RPMI8226 (cell line): Measurements from ENCODE around the gene PLEKHA5.
"Not testable (repeated sequence)": the region's sequence is repeated elsewhere in the genome, so short reads cannot be mapped to it uniquely, and the experiment has no call there.

ENCODE experiments used
- DNase-seq: peaks from one replicate; pipeline ENCODE4 v3.0.0-alpha.2; 2015

Gene PLEKHA5

DNA sequence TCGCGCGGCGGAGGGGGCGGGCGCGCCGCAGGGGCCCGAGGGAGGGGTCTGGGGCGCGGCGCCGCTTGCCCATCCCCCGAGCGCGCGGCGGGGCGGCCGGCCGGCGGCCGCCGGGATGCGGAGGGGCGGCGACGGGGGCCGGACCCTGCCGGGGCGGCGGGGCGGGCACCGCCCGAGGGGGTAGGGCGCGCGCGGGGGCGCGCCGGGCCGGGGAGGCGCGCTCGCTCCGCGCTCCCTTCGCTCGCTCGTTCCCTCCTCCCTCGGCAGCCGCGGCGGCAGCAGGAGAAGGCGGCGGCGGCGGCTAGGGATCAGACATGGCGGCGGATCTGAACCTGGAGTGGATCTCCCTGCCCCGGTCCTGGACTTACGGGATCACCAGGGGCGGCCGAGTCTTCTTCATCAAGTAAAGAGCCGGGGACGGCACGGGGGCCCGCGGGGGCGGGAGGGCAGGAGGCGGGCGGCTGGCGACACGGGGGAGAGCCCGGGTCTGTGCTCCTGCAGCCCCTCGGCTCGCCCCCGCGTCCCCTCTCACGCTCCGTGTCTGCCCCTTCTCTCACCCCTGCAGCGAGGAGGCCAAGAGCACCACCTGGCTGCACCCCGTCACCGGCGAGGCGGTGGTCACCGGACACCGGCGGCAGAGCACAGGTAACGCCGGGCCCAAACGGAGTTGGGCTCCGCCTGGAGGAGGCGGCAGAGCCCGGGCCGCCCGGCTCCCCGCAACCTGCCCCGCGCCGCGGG lies at the start of gene PLEKHA5:
PLEKHA5 (plus strand) TSS at position 248 of the 738 bp plus-strand sequence; CDS start at position 315, 67 bp downstream.
- DNase-seq, result peak; percentile 36

DNA sequence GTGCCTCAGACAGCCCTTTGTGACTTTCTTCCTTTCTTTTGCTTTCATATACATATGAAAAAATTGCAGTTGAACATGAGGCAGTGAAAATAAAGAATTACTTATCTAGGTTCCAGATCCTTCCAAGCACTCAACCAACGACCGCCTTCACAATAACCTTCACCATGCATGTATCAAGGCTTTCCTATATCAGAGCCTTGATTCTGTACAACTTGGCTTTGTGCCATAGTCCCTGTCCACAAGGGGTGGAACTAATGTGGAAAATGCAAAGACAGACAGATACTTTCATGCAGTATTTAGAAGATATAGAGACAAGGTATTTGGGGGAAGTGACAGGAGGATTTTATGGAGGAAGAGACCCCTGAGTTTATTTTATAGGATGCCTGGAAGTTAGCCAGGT lies 48.6 kb upstream of the PLEKHA5 start:
- no peak for DNase-seq

DNA sequence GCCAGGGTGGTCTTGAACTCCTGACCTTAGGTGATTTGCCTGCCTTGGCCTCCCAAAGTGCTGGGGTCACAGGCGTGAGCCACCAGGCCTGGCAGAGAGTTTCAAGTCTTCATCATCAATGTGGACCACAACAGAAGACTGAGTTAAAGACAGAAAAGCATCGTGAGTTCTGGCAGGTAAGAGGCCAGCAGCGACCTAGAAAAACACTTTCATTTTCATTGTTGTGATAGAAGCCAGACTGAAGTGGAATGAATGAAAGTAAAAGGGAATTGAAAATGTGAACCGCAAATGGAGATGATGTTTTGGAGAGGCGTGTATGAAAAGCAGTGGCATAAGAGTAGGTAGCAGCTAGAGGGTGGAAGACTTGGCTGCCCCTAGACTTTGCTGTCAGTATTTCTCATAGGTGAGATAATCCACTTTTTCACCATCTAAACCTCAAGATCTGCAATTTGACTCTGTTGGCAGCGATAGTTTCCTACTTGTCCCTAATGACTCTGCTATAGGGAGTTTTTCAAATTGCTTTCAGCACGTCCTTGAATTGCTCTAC lies 47.1 kb upstream of the PLEKHA5 start:
- DNase-seq, result peak; percentile 3

GRCh38 chr12:19084547-19084946 lies 45.0 kb upstream of the PLEKHA5 start:
- DNase-seq, result no peak

DNA sequence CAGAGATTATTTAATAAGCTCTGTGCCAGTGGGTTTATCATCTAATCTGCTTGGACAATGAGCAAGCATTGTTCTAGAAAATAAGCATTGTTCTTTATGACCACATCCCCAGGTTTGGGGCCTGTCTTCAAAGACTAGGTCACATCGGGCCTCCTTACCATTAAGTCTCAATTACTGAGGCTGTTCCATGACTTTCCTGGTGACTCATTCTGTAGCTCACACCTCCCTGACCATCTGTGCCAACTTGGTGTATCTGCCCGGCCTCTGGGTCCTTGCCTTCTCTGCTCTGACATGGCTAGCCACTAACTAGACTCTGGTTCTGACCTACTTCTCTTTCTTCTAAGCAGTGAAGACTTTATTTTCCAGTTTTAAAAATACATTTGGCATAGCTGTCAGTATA lies 44.4 kb upstream of the PLEKHA5 start:
- DNase-seq, result no peak

DNA sequence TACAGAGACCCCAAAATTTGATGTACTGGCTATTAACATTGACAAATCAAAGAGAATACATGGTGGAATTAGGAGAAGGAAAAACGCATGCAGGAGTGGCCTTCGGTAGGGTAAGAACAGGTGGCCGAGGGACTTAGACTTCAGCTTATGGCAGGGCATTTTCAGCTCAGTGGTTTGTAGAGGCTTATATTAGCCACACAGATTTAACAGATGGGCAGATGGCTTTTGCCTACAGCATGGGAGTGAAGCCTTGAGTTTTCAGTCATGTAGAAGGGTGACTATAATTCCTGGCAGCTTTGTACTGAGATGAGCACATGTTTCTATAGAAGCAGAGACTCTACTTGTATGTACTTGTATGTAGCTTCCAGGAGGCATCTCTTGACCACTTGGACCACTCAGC lies 40.9 kb upstream of the PLEKHA5 start:
- DNase-seq, result no peak

DNA sequence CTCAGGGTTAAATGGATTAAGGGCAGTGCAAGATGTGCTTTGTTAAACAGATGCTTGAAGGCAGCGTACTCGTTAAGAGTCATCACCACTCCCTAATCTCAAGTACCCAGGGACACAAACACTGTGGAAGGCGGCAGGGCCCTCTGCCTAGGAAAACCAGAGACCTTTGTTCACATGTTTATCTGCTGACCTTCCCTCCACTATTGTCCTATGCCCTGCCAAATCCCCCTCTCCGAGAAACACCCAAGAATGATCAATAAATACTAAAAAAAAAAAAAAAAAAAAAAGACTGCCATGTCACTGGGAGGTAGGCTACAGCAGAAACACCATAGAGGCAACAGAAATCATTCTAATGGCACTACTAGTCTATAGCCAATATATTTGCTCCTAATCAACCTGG lies 37.1 kb upstream of the PLEKHA5 start:
- not testable (repeated sequence) for DNase-seq

DNA sequence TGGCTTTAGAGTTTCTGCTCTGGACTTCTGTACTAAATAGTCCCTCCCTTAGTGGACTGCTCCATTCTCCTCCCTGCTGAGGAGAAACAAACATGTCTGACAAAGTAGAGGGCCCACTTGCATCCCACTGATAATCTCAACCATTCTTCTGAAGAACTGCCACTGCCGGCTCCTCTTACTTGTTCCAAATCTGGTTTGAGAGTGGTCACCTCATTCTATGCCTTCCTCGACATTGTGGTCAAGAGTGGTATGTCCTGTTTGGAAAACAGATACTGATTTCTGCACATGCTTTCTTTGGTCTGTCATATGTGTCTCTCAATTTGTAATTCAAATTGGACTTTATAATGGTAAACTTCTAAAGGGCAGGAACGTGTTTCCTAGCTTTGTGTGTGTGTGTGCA lies 36.3 kb upstream of the PLEKHA5 start:
- DNase-seq, result no peak

DNA sequence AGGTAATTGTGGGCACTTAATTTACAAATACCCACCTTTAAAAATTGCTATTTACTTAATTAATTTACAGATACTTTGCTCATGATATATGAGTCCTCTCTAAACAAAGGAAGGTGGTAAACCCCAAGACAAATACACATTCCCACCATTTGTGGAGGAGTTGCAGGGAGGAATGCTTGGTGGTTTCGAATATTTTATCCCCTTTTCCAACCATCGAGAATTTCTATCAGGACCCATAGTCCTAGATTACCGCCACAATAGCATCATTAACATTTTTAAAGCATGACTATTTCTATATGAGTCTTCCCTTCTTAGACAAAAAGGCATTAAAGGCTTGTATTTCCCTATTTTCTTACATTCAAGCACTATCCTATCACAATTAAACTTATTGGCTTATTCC lies 34.2 kb upstream of the PLEKHA5 start:
- DNase-seq, result no peak

- DNase-seq, result no peak
These were observed 33.6 kb upstream of the PLEKHA5 start for GRCh38 chr12:19095756-19096480.

DNA sequence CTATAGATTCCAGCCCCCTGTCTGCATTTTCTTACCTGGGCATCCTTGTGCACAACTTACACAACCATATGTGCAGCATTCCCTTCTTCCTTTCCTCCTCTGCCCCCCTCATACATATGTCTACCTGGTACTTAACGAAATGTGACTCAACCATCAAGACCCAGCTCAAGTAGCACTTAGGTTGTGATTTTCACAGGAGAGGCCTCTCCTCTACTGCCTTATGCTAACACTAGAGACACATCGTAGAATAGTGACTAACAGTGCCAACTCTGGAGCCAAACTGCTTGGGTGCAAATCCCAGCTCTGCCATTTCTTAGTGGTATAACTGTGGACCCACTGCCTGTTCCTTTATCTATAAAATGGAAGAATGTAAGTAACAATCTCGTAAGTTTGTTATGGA lies 24.1 kb upstream of the PLEKHA5 start:
- no peak for DNase-seq

- no peak for DNase-seq
These were observed 21.8 kb upstream of the PLEKHA5 start for GRCh38 chr12:19107750-19108149.

- DNase-seq, result no peak
These were observed 19.2 kb upstream of the PLEKHA5 start for GRCh38 chr12:19110221-19110940.

- DNase-seq, result no peak
These were observed 16.1 kb upstream of the PLEKHA5 start for GRCh38 chr12:19113464-19113863.

- DNase-seq, result no peak
These were observed 14.2 kb upstream of the PLEKHA5 start for GRCh38 chr12:19115285-19115684.

DNA sequence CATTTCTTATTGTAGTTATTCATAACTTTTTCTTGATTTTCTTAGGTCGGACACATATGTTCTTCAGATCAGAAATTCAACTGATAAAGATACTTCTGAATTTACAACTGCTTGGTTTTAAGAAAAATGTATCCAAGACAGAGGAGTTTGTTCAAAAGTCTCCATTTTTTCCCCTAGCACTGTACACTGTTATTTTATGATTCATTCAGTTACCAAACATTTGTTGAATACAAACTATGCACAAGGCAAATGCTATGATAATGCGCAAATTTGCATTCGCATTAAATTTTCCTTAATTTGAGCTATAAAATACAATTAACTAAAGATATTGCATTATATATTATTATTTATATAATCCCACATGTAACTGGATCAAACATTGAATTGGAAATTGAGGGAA lies 10.1 kb upstream of the PLEKHA5 start:
- DNase-seq, result no peak

- DNase-seq, result no peak
These were observed 8.7 kb upstream of the PLEKHA5 start for GRCh38 chr12:19120795-19121194.

- no peak for DNase-seq
These were observed 8.0 kb upstream of the PLEKHA5 start for GRCh38 chr12:19121449-19122018.

GRCh38 chr12:19125325-19125724 lies 4.2 kb upstream of the PLEKHA5 start:
- no peak for DNase-seq

- no peak for DNase-seq
These were observed 2.3 kb upstream of the PLEKHA5 start for GRCh38 chr12:19127270-19127669.

DNA sequence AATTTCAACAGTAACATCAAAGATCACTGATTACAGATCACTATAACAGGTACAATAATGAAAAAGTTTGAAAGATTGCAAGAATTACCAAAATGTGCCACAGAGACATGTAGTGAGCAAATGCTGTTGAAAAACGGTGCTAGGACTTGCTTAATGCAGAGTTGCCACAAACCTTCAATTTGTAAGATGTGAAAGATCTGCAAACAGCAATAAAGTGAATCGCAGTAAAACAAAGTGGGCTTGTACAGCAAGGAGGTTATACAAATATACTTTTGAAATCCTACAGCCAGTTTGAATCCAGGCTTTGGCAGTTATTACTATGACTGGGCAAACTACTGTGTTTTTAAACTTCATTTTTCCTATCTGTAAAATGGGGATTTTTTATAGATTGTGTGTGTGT lies 1.0 kb upstream of the PLEKHA5 start:
- no peak for DNase-seq

GRCh38 chr12:19129122-19129485 lies 429 bp upstream of the PLEKHA5 start:
- no peak for DNase-seq
